GM12878 (cell line): ENCODE measurements around the gene STK35. TPM values are rescaled to one million over a fixed set of nuclear protein-coding genes. Genes with fewer than 3 reads are reported as not detected.

ENCODE experiments used
- ATAC-seq: fragments of 200-7000 bp; cut with Tn5 transposase; 3 replicates; pipeline ENCODE4 v1.9.1; 2020; ENCODE audit warnings: mild to moderate bottlenecking, moderate library complexity
- BruUV-seq: library from RNA; stranded (reverse); fragments of 400-500 nt; replicated peaks from 2 replicates; lab custom pipeline; 2021; lab: Mats Ljungman, UMichigan
- CTCF ChIA-PET: fragments of 300-600 bp; sonication (Branson Sonifier 250); formaldehyde crosslinking; extraction: SDS; loops from one replicate; lab custom pipeline; 2021; ENCODE audit warnings: inconsistent platforms; lab: Yijun Ruan, JAX
- POLR2A ChIA-PET: fragments of 350-600 bp; formaldehyde crosslinking; extraction: SDS; loops from one replicate; lab custom pipeline; 2021; ENCODE audit warnings: inconsistent platforms; lab: Charles Lee
- RAD21 ChIA-PET: fragments of 300-600 bp; sonication (Branson Sonifier 250); formaldehyde crosslinking; loops from one replicate; lab custom pipeline; 2023; ENCODE audit warnings: antibody characterized with exemption; ENCODE audit not compliant: unreplicated experiment; lab: Charles Lee
- SMC1A ChIA-PET: fragments of 300-600 bp; sonication (Branson Sonifier 250); formaldehyde crosslinking; loops from one replicate; lab custom pipeline; 2023; ENCODE audit not compliant: unreplicated experiment, uncharacterized antibody; lab: Charles Lee
- DNase-seq: peaks from one replicate; pipeline ENCODE4 v3.0.0-alpha.2; 2011; ENCODE audit warnings: low read depth, low spot score
- FAIRE-seq: peaks from 3 replicates; lab custom pipeline; 2011; peaks lifted over from hg19 to GRCh38; lab: Jason Lieb, UNC
- H2AFZ ChIP-seq: 2 replicates; pipeline ENCODE4 v1.6.0; 2011; ENCODE audit warnings: low read depth, low read length, control low read depth; ENCODE audit not compliant: control insufficient read depth
- H3K27ac ChIP-seq: 2 replicates; pipeline ENCODE4 v1.5.1; 2011; ENCODE audit warnings: control low read depth; ENCODE audit not compliant: control insufficient read depth, insufficient read depth
- H3K27me3 ChIP-seq, 2 experiments: replicated peaks in 1 of 2; 2 replicates each; pipeline versions ENCODE4 v1.6.0 to v1.6.1; 2011; ENCODE audit warnings: low read length in 1 of 2; ENCODE audit not compliant: control insufficient read depth in 2 of 2, insufficient read depth in 2 of 2
- H3K36me3 ChIP-seq, 2 experiments: 2 replicates each; pipeline ENCODE4 v1.5.1; 2011; ENCODE audit warnings: low read length in 1 of 2; ENCODE audit not compliant: control insufficient read depth in 2 of 2, insufficient read depth in 2 of 2
- H3K4me1 ChIP-seq: 2 replicates; pipeline ENCODE4 v1.6.1; 2011; ENCODE audit warnings: mild to moderate bottlenecking, low read length, moderate library complexity, mixed read lengths; ENCODE audit not compliant: control insufficient read depth, insufficient read depth
- H3K4me2 ChIP-seq: 2 replicates; pipeline ENCODE4 v1.6.0; 2011; ENCODE audit warnings: control low read depth; ENCODE audit not compliant: control insufficient read depth, insufficient read depth
- H3K4me3 ChIP-seq: fragments of 200-600 bp; sonication (generic); 2 replicates; pipeline ENCODE4 v1.5.1; 2016
- H3K79me2 ChIP-seq: 2 replicates; pipeline ENCODE4 v1.6.0; 2011; ENCODE audit warnings: low read length; ENCODE audit not compliant: control insufficient read depth, insufficient read depth
- H3K9ac ChIP-seq: 2 replicates; pipeline ENCODE4 v1.8.0; 2011; ENCODE audit warnings: low read length, control low read depth, mixed read lengths; ENCODE audit not compliant: control insufficient read depth, insufficient read depth
- H3K9me3 ChIP-seq: replicated peaks from 3 replicates; pipeline ENCODE4 v1.5.1; 2011; ENCODE audit warnings: mild to moderate bottlenecking, low read length; ENCODE audit not compliant: control insufficient read depth, insufficient read depth
- H4K20me1 ChIP-seq: 2 replicates; pipeline ENCODE4 v1.6.0; 2011; ENCODE audit not compliant: control insufficient read depth, insufficient read depth
- ATF7 ChIP-seq: fragments of 450-650 bp; IDR thresholded peaks from 2 replicates; pipeline ENCODE4 v1.6.1; 2016; ENCODE audit warnings: low read depth, mild to moderate bottlenecking
- BCLAF1 ChIP-seq: fragments of 450-650 bp; IDR thresholded peaks from 2 replicates; pipeline ENCODE4 v1.6.1; 2017; ENCODE audit warnings: antibody characterized with exemption, mild to moderate bottlenecking, moderate library complexity
- FOS ChIP-seq: IDR thresholded peaks from 3 replicates; pipeline ENCODE4 v1.6.1; 2011; ENCODE audit warnings: borderline replicate concordance; ENCODE audit not compliant: insufficient read length; ENCODE audit errors: extremely low read depth
- IRF4 ChIP-seq: IDR thresholded peaks from 2 replicates; pipeline ENCODE4 v1.6.1; 2011; ENCODE audit warnings: low read depth, low read length
- JUND ChIP-seq: IDR thresholded peaks from 2 replicates; pipeline ENCODE4 v1.6.1; 2012; ENCODE audit warnings: low read depth, mild to moderate bottlenecking, low read length, improper control_type of control experiment, moderate library complexity
- LARP7 ChIP-seq: fragments of 450-650 bp; IDR thresholded peaks from 2 replicates; pipeline ENCODE4 v1.6.1; 2017; ENCODE audit warnings: mild to moderate bottlenecking
- MEF2B ChIP-seq: fragments of 450-650 bp; IDR thresholded peaks from 2 replicates; pipeline ENCODE4 v1.6.1; 2018; ENCODE audit warnings: mild to moderate bottlenecking, moderate library complexity; ENCODE audit not compliant: partially characterized antibody, poor library complexity, severe bottlenecking
- MLLT1 ChIP-seq: fragments of 450-650 bp; IDR thresholded peaks from 2 replicates; pipeline ENCODE4 v1.6.1; 2016; ENCODE audit warnings: mild to moderate bottlenecking
- MTA2 ChIP-seq: fragments of 450-650 bp; IDR thresholded peaks from 2 replicates; pipeline ENCODE4 v1.6.1; 2016; ENCODE audit warnings: low read depth, mild to moderate bottlenecking, moderate library complexity
- RAD21 ChIP-seq: IDR thresholded peaks from 2 replicates; pipeline ENCODE4 v1.6.1; 2011; ENCODE audit warnings: mild to moderate bottlenecking, low read depth, low read length, moderate library complexity; ENCODE audit not compliant: insufficient read depth
- RCOR1 ChIP-seq: conservative IDR thresholded peaks from 2 replicates; pipeline ENCODE4 v1.6.1; 2012; ENCODE audit warnings: low read depth, low read length, improper control_type of control experiment
- WGBS: methylation state at CpG from one replicate; pipeline ENCODE4 v1.1.6; 2016; ENCODE audit warnings: low lambda C conversion rate; ENCODE audit not compliant: insufficient replicate concordance, insufficient coverage; ENCODE audit errors: missing lambda C conversion rate; 5-methylcytosine and 5-hydroxymethylcytosine counted together
- in situ Hi-C: fragments of 300-500 bp; cut with MboI; formaldehyde crosslinking; loops from 9 replicates; pipeline ENCODE4 v1.14.3; 2018; ENCODE audit warnings: mixed read lengths
- intact Hi-C: fragments of 100-400 bp; cut with micrococcal nuclease; formaldehyde crosslinking; loops from one replicate; pipeline ENCODE4 v1.14.2; 2022; ENCODE audit not compliant: unreplicated experiment
- polyA plus RNA-seq, 11 experiments: library from polyadenylated mRNA; depleted of rRNA in 4 of 11; unstranded in 6 of 11; stranded (reverse) in 5 of 11; fragments of >200 nt; fragmentation: Nextera tagmentation in 4 of 11; fragmentation: Illumina TruSeq in 1 of 11; extraction: Ambion mirVana in 4 of 11; extraction: Trizol in 1 of 11; gene quantifications; 1 replicate in 1 of 11; 2 replicates in 10 of 11; pipeline versions ENCODE4 v1.2.1 to v1.2.3, GENCODE V29; 2011 to 2016; ENCODE audit warnings: inconsistent platforms in 2 of 11, missing spikeins in 2 of 11, low read depth in 1 of 11
- total RNA-seq, 4 experiments: library from RNA; depleted of rRNA in 3 of 4; stranded (reverse); fragments of >200 nt in 3 of 4; fragmentation: Illumina TruSeq in 1 of 4; extraction: Trizol in 1 of 4; gene quantifications; 2 replicates each; pipeline versions ENCODE4 v1.2.1 to v1.2.3, GENCODE V29; 2013 to 2021

STK35 gene
- total and polyA plus RNA-seq, 10 of the 15 experiments (the other 5 are each of a cell fraction or from before 2014, with no cell fraction given), result 2.9 to 19.4 (median 9.6) TPM

DNA sequence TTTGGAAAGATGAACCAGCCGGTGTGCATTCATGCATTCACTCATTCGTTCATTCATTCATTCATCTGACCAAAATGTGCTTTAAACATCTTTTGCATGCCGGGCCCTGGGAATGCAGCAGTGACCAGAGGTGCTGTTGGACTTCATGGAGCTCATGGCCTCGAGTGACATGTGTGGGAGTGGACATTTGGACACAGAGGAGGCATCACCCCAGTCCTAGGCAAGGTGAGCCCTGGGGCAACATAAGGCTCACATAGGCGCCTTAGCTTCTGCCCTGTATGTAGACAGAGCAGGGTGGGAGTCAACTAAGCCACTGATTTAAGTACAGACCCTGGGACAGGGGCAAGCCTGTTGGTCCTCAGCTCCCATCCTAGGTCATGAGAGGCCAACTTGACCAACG lies 71.6 kb downstream of the STK35 start:
- ChIA-PET CTCF (interaction anchor here (0.7 to 5.2 kb wide), 31 partner anchors 9 to 408 kb away, joined by 3 to 95 read pairs (median 5); no protein-coding TSS in a partner anchor), RAD21 (interaction anchor here (0.7 to 2.7 kb wide), 10 partner anchors 10 to 409 kb away, joined by 3 to 33 read pairs (median 7); no protein-coding TSS in a partner anchor), SMC1A (interaction anchor here (0.9 to 3.5 kb wide), 18 partner anchors 12 to 409 kb away, joined by 3 to 31 read pairs (median 4); no protein-coding TSS in a partner anchor), POLR2A (interaction anchor here (1.2 kb wide), 1 partner anchor 71 kb away, joined by 3 read pairs; no protein-coding TSS in a partner anchor)
- H2AFZ ChIP-seq, result no peak overlapping the region
- intact Hi-C loops (loop anchor here (5.0 kb wide), 2 partner anchors 371 to 411 kb away; no protein-coding TSS in a partner anchor), in situ Hi-C loops (loop anchor here (5.0 kb wide), 1 partner anchor 206 kb away; no protein-coding TSS in a partner anchor)
- ATAC-seq (no peak), DNase-seq (no peak), FAIRE-seq (no peak)
- no peak overlapping the region for H3K4me2 ChIP-seq
- H4K20me1 ChIP-seq, result no peaks in the 10 kb centered on the region
- 16% methylated on average over 6 of the region's 6 CpGs for WGBS
- no peak overlapping the region for H3K4me3 ChIP-seq
- H3K27ac ChIP-seq, result no peak overlapping the region
- no peak for TF ChIP-seq ATF7
- no peak for TF ChIP-seq LARP7
- no peak for TF ChIP-seq BCLAF1
- no peak for TF ChIP-seq MTA2
- no peak for TF ChIP-seq RCOR1
- no peak for TF ChIP-seq FOS
- no peak for TF ChIP-seq MEF2B
- no peak for TF ChIP-seq JUND
- no peak for TF ChIP-seq MLLT1
- no peak for TF ChIP-seq IRF4
- TF ChIP-seq RAD21, result no peak
- H3K9me3 ChIP-seq, result no peaks in the 10 kb centered on the region
- no TSS peak for BruUV-seq
- H3K79me2 ChIP-seq, result no peaks in the 10 kb centered on the region
- H3K4me1 ChIP-seq, result no peaks in the 10 kb centered on the region
- no peaks in the 10 kb centered on the region for H3K27me3 ChIP-seq
- H3K9ac ChIP-seq, result no peak overlapping the region
- no peaks in the 10 kb centered on the region for H3K36me3 ChIP-seq
